ENCODE results near the gene SAMD9L.

Gene SAMD9L

GRCh38 chr7:93148144-93148543 is at the start of gene SAMD9L:
TSS of gene SAMD9L (minus strand) at chr7:93148385. CDS start at chr7:93135971, 12,414 bp downstream.
- no peak for TF ChIP-seq CTCF (IDR thresholded peaks at IDR 0.05; ENCODE audit: low read depth, low read length)
- no peak for DNase-seq (ENCODE audit: extremely low read depth, low read depth)

GRCh38 chr7:93196336-93196735 is 48.2 kb upstream of the SAMD9L start:
- no peak for TF ChIP-seq CTCF (IDR thresholded peaks at IDR 0.05; ENCODE audit: low read depth, low read length)
- no peak for DNase-seq (ENCODE audit: extremely low read depth, low read depth)

GRCh38 chr7:93194386-93194785 is 46.2 kb upstream of the SAMD9L start:
- DNase-seq (ENCODE audit: extremely low read depth, low read depth) = no peak
- no peak for TF ChIP-seq CTCF (IDR thresholded peaks at IDR 0.05; ENCODE audit: low read depth, low read length)

GRCh38 chr7:93188870-93189634 is 40.9 kb upstream of the SAMD9L start:
- DNase-seq (ENCODE audit: extremely low read depth, low read depth) = no peak
- no peak for TF ChIP-seq CTCF (IDR thresholded peaks at IDR 0.05; ENCODE audit: low read depth, low read length)

- no peak for TF ChIP-seq CTCF (IDR thresholded peaks at IDR 0.05; ENCODE audit: low read depth, low read length)
- DNase-seq (ENCODE audit: extremely low read depth, low read depth) = no peak
Observed at GRCh38 chr7:93185303-93186027, 37.3 kb upstream of the SAMD9L start.

- no peak for DNase-seq (ENCODE audit: extremely low read depth, low read depth)
- no peak for TF ChIP-seq CTCF (IDR thresholded peaks at IDR 0.05; ENCODE audit: low read depth, low read length)
Observed at GRCh38 chr7:93179173-93179572, 31.0 kb upstream of the SAMD9L start.

GRCh38 chr7:93178213-93178612 is 30.0 kb upstream of the SAMD9L start:
- no peak for DNase-seq (ENCODE audit: extremely low read depth, low read depth)
- no peak; the same call in 1 of the 2 replicates for TF ChIP-seq CTCF (IDR thresholded peaks at IDR 0.05; ENCODE audit: low read depth, low read length)

Measured in AG09319 (cell line).